Measurements from ENCODE around the gene TCF7L2. TPM values are rescaled to one million over a fixed set of nuclear protein-coding genes. Genes with fewer than 3 reads are reported as not detected.

Gene TCF7L2
- total RNA-seq, 1 donor from 2014 or later: 1.3 TPM

- DNase-seq (ENCODE audit: low read depth in 2 of 2): no peak
These were observed 92.8 kb downstream of the TCF7L2 start for GRCh38 chr10:113042868-113043267.

GRCh38 chr10:113044016-113044755, 94.1 kb downstream of the TCF7L2 start:
- DNase-seq (ENCODE audit: low read depth in 2 of 2): no peak

GRCh38 chr10:113045147-113046055, 95.4 kb downstream of the TCF7L2 start:
- DNase-seq (ENCODE audit: low read depth in 2 of 2): peak in 1 of 2 donors; percentile 84

GRCh38 chr10:113047151-113047550, 97.1 kb downstream of the TCF7L2 start:
- DNase-seq (ENCODE audit: low read depth in 2 of 2): no peak

GRCh38 chr10:113047605-113047962, 97.5 kb downstream of the TCF7L2 start:
- peak in 1 of 2 donors; percentile 51 for DNase-seq (ENCODE audit: low read depth in 2 of 2)

GRCh38 chr10:113047963-113048781, 98.1 kb downstream of the TCF7L2 start:
- DNase-seq (ENCODE audit: low read depth in 2 of 2): no peak

- DNase-seq (ENCODE audit: low read depth in 2 of 2): no peak
These were observed 99.8 kb downstream of the TCF7L2 start for GRCh38 chr10:113049881-113050280.

GRCh38 chr10:113052076-113052830, 102.2 kb downstream of the TCF7L2 start:
- DNase-seq (ENCODE audit: low read depth in 2 of 2): peak in 1 of 2 donors; percentile 42

- DNase-seq (ENCODE audit: low read depth in 2 of 2): no peak
These were observed 103.0 kb downstream of the TCF7L2 start for GRCh38 chr10:113053091-113053490.

GRCh38 chr10:113053881-113054280, 103.8 kb downstream of the TCF7L2 start:
- DNase-seq (ENCODE audit: low read depth in 2 of 2): peak; percentile 63 to 88

GRCh38 chr10:113055458-113055857, 105.4 kb downstream of the TCF7L2 start:
- DNase-seq (ENCODE audit: low read depth in 2 of 2): no peak

- DNase-seq (ENCODE audit: low read depth in 2 of 2): no peak
These were observed 106.0 kb downstream of the TCF7L2 start for GRCh38 chr10:113056030-113056429.

- DNase-seq (ENCODE audit: low read depth in 2 of 2): peak in 1 of 2 donors; percentile 54
These were observed 106.5 kb downstream of the TCF7L2 start for GRCh38 chr10:113056441-113057021.

GRCh38 chr10:113057948-113058522, 108.0 kb downstream of the TCF7L2 start:
- DNase-seq (ENCODE audit: low read depth in 2 of 2): no peak

- peak in 1 of 2 donors; percentile 56 for DNase-seq (ENCODE audit: low read depth in 2 of 2)
These were observed 108.7 kb downstream of the TCF7L2 start for GRCh38 chr10:113058523-113059370.

- peak in 1 of 2 donors; percentile 43 for DNase-seq (ENCODE audit: low read depth in 2 of 2)
These were observed 109.3 kb downstream of the TCF7L2 start for GRCh38 chr10:113059371-113059780.

- peak in 1 of 2 donors; percentile 50 for DNase-seq (ENCODE audit: low read depth in 2 of 2)
These were observed 110.4 kb downstream of the TCF7L2 start for GRCh38 chr10:113060201-113061053.

- no peak for DNase-seq (ENCODE audit: low read depth in 2 of 2)
These were observed 111.0 kb downstream of the TCF7L2 start for GRCh38 chr10:113061054-113061430.

Data from dermis microvascular lymphatic vessel endothelial cell (primary cell).